Immature natural killer cell (primary cell): ENCODE results near the gene RDH8. TPM values are rescaled to one million over a fixed set of nuclear protein-coding genes. Genes with fewer than 3 reads are reported as not detected.

Source experiments
- DNase-seq, 3 donors: peaks; one replicate each; pipeline ENCODE4 v3.0.0; 2022; ENCODE audit warnings: mixed read lengths in 1 of 3
- H3K27ac Mint-ChIP-seq, 6 donors: one replicate each; pipeline ENCODE4 v1.8.0; 2020; ENCODE audit warnings: mixed read lengths in 6 of 6, mild to moderate bottlenecking in 5 of 6, inconsistent platforms in 4 of 6, moderate library complexity in 3 of 6
- H3K27me3 Mint-ChIP-seq, 3 donors: one replicate each; pipeline ENCODE4 v1.8.0; 2020 to 2021; ENCODE audit warnings: low read depth in 3 of 3, mild to moderate bottlenecking in 3 of 3, mixed read lengths in 3 of 3, moderate library complexity in 3 of 3, inconsistent platforms in 1 of 3
- H3K36me3 Mint-ChIP-seq, 3 donors: one replicate each; pipeline ENCODE4 v1.8.0; 2020; ENCODE audit warnings: mixed read lengths in 3 of 3, inconsistent platforms in 2 of 3, mild to moderate bottlenecking in 2 of 3
- H3K4me1 Mint-ChIP-seq, 2 donors: one replicate each; pipeline ENCODE4 v1.8.0; 2020; ENCODE audit warnings: inconsistent platforms in 2 of 2, mild to moderate bottlenecking in 2 of 2, mixed read lengths in 2 of 2, moderate library complexity in 1 of 2
- H3K4me3 Mint-ChIP-seq, 5 donors: one replicate each; pipeline ENCODE4 v1.8.0; 2020; ENCODE audit warnings: mild to moderate bottlenecking in 5 of 5, mixed read lengths in 5 of 5, inconsistent platforms in 3 of 5, moderate library complexity in 3 of 5
- H3K9me3 Mint-ChIP-seq, 6 donors: one replicate each; pipeline ENCODE4 v1.8.0; 2020; ENCODE audit warnings: mild to moderate bottlenecking in 6 of 6, mixed read lengths in 6 of 6, inconsistent platforms in 4 of 6, moderate library complexity in 3 of 6
- polyA plus RNA-seq, 3 donors: library from polyadenylated mRNA; unstranded; fragments of 300-500 nt; fragmentation: Illumina TruSeq; gene quantifications; one replicate each; pipeline ENCODE4 v1.2.3, GENCODE V29; 2021

RDH8 gene
- polyA plus RNA-seq, 3 donors from 2014 or later: not detected

- Mint-ChIP-seq H3K4me1 (peaks cover 0 to 3% of the 10 kb centered on the region in 2 donors), H3K9me3 (no peaks in the 10 kb centered on the region), H3K27ac (no peak overlapping the region), H3K36me3 (peaks cover 0 to 4% (median 0%) of the 10 kb centered on the region in 3 donors), H3K4me3 (peak overlapping the region in 1 of 5 donors; percentile 35), H3K27me3 (peaks cover 2 to 6% (median 3%) of the 10 kb centered on the region in 3 donors)
- no peak for DNase-seq
Measured at GRCh38 chr19:10026744-10027143, 13.5 kb downstream of the RDH8 start.

- Mint-ChIP-seq H3K36me3 (peaks cover 0 to 4% (median 0%) of the 10 kb centered on the region in 3 donors), H3K27ac (no peak overlapping the region), H3K4me1 (peaks cover 0 to 3% of the 10 kb centered on the region in 2 donors), H3K9me3 (no peaks in the 10 kb centered on the region), H3K4me3 (peak overlapping the region in 1 of 5 donors; percentile 38), H3K27me3 (peaks cover 3 to 6% (median 3%) of the 10 kb centered on the region in 3 donors)
- DNase-seq: peak; percentile 73 to 77 (median 77)
Measured at GRCh38 chr19:10027158-10027997, 14.1 kb downstream of the RDH8 start.

- Mint-ChIP-seq H3K4me1 (no peaks in the 10 kb centered on the region), H3K9me3 (no peaks in the 10 kb centered on the region), H3K27ac (no peak overlapping the region), H3K36me3 (no peaks in the 10 kb centered on the region), H3K27me3 (peaks cover 4 to 11% (median 8%) of the 10 kb centered on the region in 3 donors), H3K4me3 (no peak overlapping the region)
- DNase-seq: no peak
Measured at GRCh38 chr19:10033614-10034013, 20.3 kb downstream of the RDH8 start.

- no peaks in the 10 kb centered on the region for H3K36me3 Mint-ChIP-seq
- no peak for DNase-seq
- H3K27ac Mint-ChIP-seq: no peak overlapping the region
- no peaks in the 10 kb centered on the region for H3K9me3 Mint-ChIP-seq
- no peak overlapping the region for H3K4me3 Mint-ChIP-seq
- no peaks in the 10 kb centered on the region for H3K4me1 Mint-ChIP-seq
- peaks cover 4 to 16% (median 14%) of the 10 kb centered on the region in 3 donors for H3K27me3 Mint-ChIP-seq
Measured at GRCh38 chr19:10036601-10037071, 23.4 kb downstream of the RDH8 start.

- Mint-ChIP-seq H3K27me3 (peaks cover 4 to 16% (median 12%) of the 10 kb centered on the region in 3 donors), H3K4me3 (no peak overlapping the region), H3K9me3 (peaks cover 0 to 4% (median 0%) of the 10 kb centered on the region in 6 donors), H3K27ac (no peak overlapping the region), H3K36me3 (no peaks in the 10 kb centered on the region), H3K4me1 (no peaks in the 10 kb centered on the region)
- DNase-seq: no peak
Measured at GRCh38 chr19:10037367-10037766, 24.1 kb downstream of the RDH8 start.

GRCh38 chr19:10037809-10038208 lies 24.5 kb downstream of the RDH8 start:
- H3K4me1 Mint-ChIP-seq: no peaks in the 10 kb centered on the region

GRCh38 chr19:10043286-10043927 lies 30.1 kb downstream of the RDH8 start:
- no peak overlapping the region for H3K4me3 Mint-ChIP-seq

More at GRCh38 chr19:10037809-10038208, 24.5 kb downstream of the RDH8 start:
- Mint-ChIP-seq H3K27ac (no peak overlapping the region), H3K27me3 (peaks cover 4 to 16% (median 10%) of the 10 kb centered on the region in 3 donors), H3K4me3 (no peak overlapping the region), H3K9me3 (peaks cover 0 to 4% (median 0%) of the 10 kb centered on the region in 6 donors), H3K36me3 (no peaks in the 10 kb centered on the region)
- no peak for DNase-seq

GRCh38 chr19:10044390-10044789 lies 31.1 kb downstream of the RDH8 start:
- DNase-seq: no peak
- peaks cover 0 to 2% of the 10 kb centered on the region in 2 donors for H3K4me1 Mint-ChIP-seq
- H3K4me3 Mint-ChIP-seq: no peak overlapping the region
- H3K27me3 Mint-ChIP-seq: peaks cover 0 to 10% (median 7%) of the 10 kb centered on the region in 3 donors
- H3K9me3 Mint-ChIP-seq: peaks cover 0 to 6% (median under 1%) of the 10 kb centered on the region in 6 donors
- H3K36me3 Mint-ChIP-seq: no peaks in the 10 kb centered on the region
- no peak overlapping the region for H3K27ac Mint-ChIP-seq

More at GRCh38 chr19:10043286-10043927, 30.1 kb downstream of the RDH8 start:
- H3K36me3 Mint-ChIP-seq: no peaks in the 10 kb centered on the region
- no peak overlapping the region for H3K27ac Mint-ChIP-seq
- peaks cover 0 to 12% (median 10%) of the 10 kb centered on the region in 3 donors for H3K27me3 Mint-ChIP-seq
- DNase-seq: no peak
- peaks cover 0 to 6% (median under 1%) of the 10 kb centered on the region in 6 donors for H3K9me3 Mint-ChIP-seq
- peaks cover 0 to 2% of the 10 kb centered on the region in 2 donors for H3K4me1 Mint-ChIP-seq

- no peak for DNase-seq
- Mint-ChIP-seq H3K9me3 (peaks cover 0 to 6% (median under 1%) of the 10 kb centered on the region in 6 donors), H3K27me3 (peaks cover 0 to 10% (median 7%) of the 10 kb centered on the region in 3 donors), H3K27ac (no peak overlapping the region), H3K4me1 (peaks cover 0 to 2% of the 10 kb centered on the region in 2 donors), H3K4me3 (no peak overlapping the region), H3K36me3 (no peaks in the 10 kb centered on the region)
Measured at GRCh38 chr19:10045371-10045770, 32.1 kb downstream of the RDH8 start.

- Mint-ChIP-seq H3K36me3 (no peaks in the 10 kb centered on the region), H3K4me3 (no peak overlapping the region), H3K27me3 (peaks cover 0 to 3% (median 2%) of the 10 kb centered on the region in 3 donors), H3K9me3 (no peaks in the 10 kb centered on the region), H3K4me1 (no peaks in the 10 kb centered on the region), H3K27ac (no peak overlapping the region)
- no peak for DNase-seq
Measured at GRCh38 chr19:10049626-10050025, 36.3 kb downstream of the RDH8 start.

GRCh38 chr19:10052602-10053360 lies 39.5 kb downstream of the RDH8 start:
- peaks cover 3 to 6% (median 4%) of the 10 kb centered on the region in 3 donors for H3K27me3 Mint-ChIP-seq
- DNase-seq: no peak
- H3K9me3 Mint-ChIP-seq: no peaks in the 10 kb centered on the region
- no peak overlapping the region for H3K4me3 Mint-ChIP-seq
- no peaks in the 10 kb centered on the region for H3K4me1 Mint-ChIP-seq
- no peaks in the 10 kb centered on the region for H3K36me3 Mint-ChIP-seq
- no peak overlapping the region for H3K27ac Mint-ChIP-seq

- H3K9me3 Mint-ChIP-seq: peaks cover 0 to 1% (median 0%) of the 10 kb centered on the region in 6 donors
- H3K27ac Mint-ChIP-seq: no peak overlapping the region
- H3K4me1 Mint-ChIP-seq: no peaks in the 10 kb centered on the region
- peaks cover 3 to 8% (median 4%) of the 10 kb centered on the region in 3 donors for H3K27me3 Mint-ChIP-seq
- H3K36me3 Mint-ChIP-seq: no peaks in the 10 kb centered on the region
- DNase-seq: peak in 1 of 3 donors; percentile 7
- H3K4me3 Mint-ChIP-seq: no peak overlapping the region
Measured at GRCh38 chr19:10061717-10062310, 48.5 kb downstream of the RDH8 start.

GRCh38 chr19:10068205-10068604 lies 54.9 kb downstream of the RDH8 start:
- no peak overlapping the region for H3K4me3 Mint-ChIP-seq
- H3K4me1 Mint-ChIP-seq: peaks cover 0 to 12% of the 10 kb centered on the region in 2 donors
- H3K9me3 Mint-ChIP-seq: no peaks in the 10 kb centered on the region
- H3K27ac Mint-ChIP-seq: peak overlapping the region in 3 of 6 donors; percentile 34 to 62 (median 49)
- peaks cover 4 to 6% (median 4%) of the 10 kb centered on the region in 3 donors for H3K27me3 Mint-ChIP-seq
- no peaks in the 10 kb centered on the region for H3K36me3 Mint-ChIP-seq
- no peak for DNase-seq
